Vagina (tissue), 2 donors: ENCODE results near the gene BPI. TPM values are rescaled to one million over a fixed set of nuclear protein-coding genes. Genes with fewer than 3 reads are reported as not detected.

Experiments used
- DNase-seq, 2 donors: peaks; one replicate each; pipeline ENCODE4 v3.0.0-alpha.2; 2017; ENCODE audit errors: extremely low spot score in 2 of 2
- H3K27ac ChIP-seq: fragments of 200-600 bp; sonication (generic); one replicate; pipeline ENCODE4 v1.5.1; 2019
- H3K27me3 ChIP-seq: fragments of 200-600 bp; sonication (generic); one replicate; pipeline ENCODE4 v1.5.1; 2019
- H3K36me3 ChIP-seq, 2 donors: fragments of 200-600 bp; sonication (generic); one replicate each; pipeline ENCODE4 v1.5.1; 2017 to 2019
- H3K4me1 ChIP-seq: fragments of 200-600 bp; sonication (generic); one replicate; pipeline ENCODE4 v1.5.1; 2019
- H3K4me3 ChIP-seq, 2 donors: fragments of 200-600 bp; sonication (generic); 1 replicate in 1 of 2; 2 replicates in 1 of 2; pipeline ENCODE4 v1.5.1; 2016 to 2019
- H3K9me3 ChIP-seq: fragments of 200-600 bp; sonication (generic); one replicate; pipeline ENCODE4 v1.5.1; 2019
- CTCF ChIP-seq, 3 experiments: fragments of 450-650 bp in 2 of 3; fragments of 200-600 bp in 1 of 3; sonication (generic) in 1 of 3; IDR thresholded peaks; one replicate each; pipeline ENCODE4 v1.5.1; 2017 to 2019; ENCODE audit warnings: antibody characterized with exemption in 3 of 3, mild to moderate bottlenecking in 2 of 3, moderate library complexity in 2 of 3
- POLR2A ChIP-seq, 2 donors: fragments of 450-650 bp; IDR thresholded peaks; one replicate each; pipeline ENCODE4 v1.6.1; 2017; ENCODE audit warnings: antibody characterized with exemption in 2 of 2, mild to moderate bottlenecking in 2 of 2, moderate library complexity in 2 of 2
- POLR2AphosphoS5 ChIP-seq, 2 donors: sonication (generic); formaldehyde crosslinking; IDR thresholded peaks; one replicate each; pipeline ENCODE4 v1.9.0; 2017; ENCODE audit warnings: antibody characterized with exemption in 2 of 2, mild to moderate bottlenecking in 2 of 2, low read depth in 1 of 2; ENCODE audit not compliant: insufficient read depth in 1 of 2
- intact Hi-C: fragments of 100-400 bp; cut with DNase I; formaldehyde crosslinking; loops from one replicate; pipeline ENCODE4 v1.15.1; 2023
- total RNA-seq: library from RNA; depleted of rRNA; stranded (reverse); fragments of >200 nt; gene quantifications from one replicate; pipeline ENCODE4 v1.2.3, GENCODE V29; 2016

The BPI gene
- total RNA-seq, 1 donor from 2014 or later, result not detected

GRCh38 chr20:38354227-38354626, 50.3 kb downstream of the BPI start:
- TF ChIP-seq POLR2A (IDR thresholded peaks at IDR 0.05), result no peak
- no peak for TF ChIP-seq CTCF (IDR thresholded peaks at IDR 0.05)
- TF ChIP-seq POLR2AphosphoS5 (IDR thresholded peaks at IDR 0.05; ENCODE audit: insufficient read depth in 1 of 2, low read depth in 1 of 2), result no peak
- Histone ChIP-seq H3K27me3 (no peaks in the 10 kb centered on the region), H3K36me3 (no peaks in the 10 kb centered on the region), H3K4me3 (no peak overlapping the region), H3K9me3 (no peaks in the 10 kb centered on the region), H3K4me1 (no peaks in the 10 kb centered on the region), H3K27ac (no peak overlapping the region)
- intact Hi-C loops, result no loop called here
- no peak for DNase-seq

- no peak overlapping the region for H3K27ac ChIP-seq
- H3K9me3 ChIP-seq, result no peaks in the 10 kb centered on the region
- intact Hi-C loops, result no loop called here
- no peak overlapping the region for H3K4me3 ChIP-seq
- TF ChIP-seq CTCF (IDR thresholded peaks at IDR 0.05) (no peak), POLR2A (IDR thresholded peaks at IDR 0.05) (no peak), POLR2AphosphoS5 (IDR thresholded peaks at IDR 0.05; ENCODE audit: insufficient read depth in 1 of 2, low read depth in 1 of 2) (no peak)
- no peaks in the 10 kb centered on the region for H3K4me1 ChIP-seq
- no peaks in the 10 kb centered on the region for H3K36me3 ChIP-seq
- H3K27me3 ChIP-seq, result no peaks in the 10 kb centered on the region
- DNase-seq, result no peak
Measured at GRCh38 chr20:38355161-38356012, 51.4 kb downstream of the BPI start.

GRCh38 chr20:38357653-38358207, 53.8 kb downstream of the BPI start:
- H3K9me3 ChIP-seq, result no peaks in the 10 kb centered on the region
- no peak for DNase-seq
- intact Hi-C loops, result no loop called here
- H3K4me1 ChIP-seq, result no peaks in the 10 kb centered on the region
- no peak for TF ChIP-seq CTCF (IDR thresholded peaks at IDR 0.05)
- no peak overlapping the region for H3K27ac ChIP-seq
- H3K36me3 ChIP-seq, result no peaks in the 10 kb centered on the region
- H3K4me3 ChIP-seq, result no peak overlapping the region
- no peaks in the 10 kb centered on the region for H3K27me3 ChIP-seq

GRCh38 chr20:38358556-38358955, 54.6 kb downstream of the BPI start:
- Histone ChIP-seq H3K36me3 (no peaks in the 10 kb centered on the region), H3K4me3 (no peak overlapping the region), H3K4me1 (no peaks in the 10 kb centered on the region), H3K27ac (no peak overlapping the region), H3K27me3 (no peaks in the 10 kb centered on the region), H3K9me3 (no peaks in the 10 kb centered on the region)
- intact Hi-C loops, result no loop called here
- DNase-seq, result no peak
- TF ChIP-seq POLR2A (IDR thresholded peaks at IDR 0.05), result no peak

- intact Hi-C loops, result no loop called here
- no peak for DNase-seq
- no peaks in the 10 kb centered on the region for H3K9me3 ChIP-seq
- no peaks in the 10 kb centered on the region for H3K4me1 ChIP-seq
- H3K4me3 ChIP-seq, result no peak overlapping the region
- TF ChIP-seq POLR2AphosphoS5 (IDR thresholded peaks at IDR 0.05; ENCODE audit: insufficient read depth in 1 of 2, low read depth in 1 of 2) (no peak), CTCF (IDR thresholded peaks at IDR 0.05) (no peak), POLR2A (IDR thresholded peaks at IDR 0.05) (no peak)
- no peaks in the 10 kb centered on the region for H3K36me3 ChIP-seq
- no peak overlapping the region for H3K27ac ChIP-seq
- no peaks in the 10 kb centered on the region for H3K27me3 ChIP-seq
Measured at GRCh38 chr20:38363004-38363747, 59.2 kb downstream of the BPI start.
